ENCODE measurements around the gene ALDOB.

Gene ALDOB

GRCh38 chr9:101381833-101382342, 53.7 kb downstream of the ALDOB start:
- no peak for DNase-seq

- no peak for DNase-seq
Measured at GRCh38 chr9:101381118-101381517, 54.5 kb downstream of the ALDOB start.

- DNase-seq = no peak
Measured at GRCh38 chr9:101380295-101380694, 55.3 kb downstream of the ALDOB start.

- DNase-seq = no peak
Measured at GRCh38 chr9:101376111-101376848, 59.3 kb downstream of the ALDOB start.

GRCh38 chr9:101375546-101375945, 60.0 kb downstream of the ALDOB start:
- DNase-seq = no peak

GRCh38 chr9:101372327-101373118, 63.1 kb downstream of the ALDOB start:
- no peak for DNase-seq

GRCh38 chr9:101371813-101372212, 63.8 kb downstream of the ALDOB start:
- no peak for DNase-seq

All from NCI-H2029 (cell line).